GM12801 (cell line): ENCODE results near the gene CAMTA1.

ENCODE experiments used
- TF ChIP-seq, protein P1 (sequence below): IDR thresholded peaks from one replicate; pipeline ENCODE4 v1.5.1; 2011; ENCODE audit warnings: control low read depth; ENCODE audit not compliant: insufficient read length; ENCODE audit errors: extremely low read depth

The CAMTA1 gene

DNA sequence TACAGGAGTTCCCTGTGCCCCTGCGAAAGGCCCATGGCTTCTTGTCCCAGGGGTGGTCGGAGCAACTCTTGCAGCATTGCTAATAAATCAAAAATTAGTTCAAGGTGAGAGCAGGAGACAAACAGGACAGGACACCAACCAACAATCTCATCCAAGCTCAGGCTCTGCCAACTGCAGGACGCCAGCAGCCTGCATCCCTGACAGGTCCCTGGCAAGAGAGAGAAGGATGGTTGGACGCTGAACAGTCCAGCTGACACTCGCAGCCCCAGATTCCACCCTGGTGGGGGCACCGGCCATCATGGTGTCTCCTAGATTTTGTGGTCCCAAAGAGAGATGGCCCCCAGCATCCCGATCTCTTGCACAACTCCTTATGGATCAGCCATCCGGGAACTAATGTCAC, 843.8 kb downstream of the CAMTA1 start:
- TF ChIP-seq, protein P1, sequence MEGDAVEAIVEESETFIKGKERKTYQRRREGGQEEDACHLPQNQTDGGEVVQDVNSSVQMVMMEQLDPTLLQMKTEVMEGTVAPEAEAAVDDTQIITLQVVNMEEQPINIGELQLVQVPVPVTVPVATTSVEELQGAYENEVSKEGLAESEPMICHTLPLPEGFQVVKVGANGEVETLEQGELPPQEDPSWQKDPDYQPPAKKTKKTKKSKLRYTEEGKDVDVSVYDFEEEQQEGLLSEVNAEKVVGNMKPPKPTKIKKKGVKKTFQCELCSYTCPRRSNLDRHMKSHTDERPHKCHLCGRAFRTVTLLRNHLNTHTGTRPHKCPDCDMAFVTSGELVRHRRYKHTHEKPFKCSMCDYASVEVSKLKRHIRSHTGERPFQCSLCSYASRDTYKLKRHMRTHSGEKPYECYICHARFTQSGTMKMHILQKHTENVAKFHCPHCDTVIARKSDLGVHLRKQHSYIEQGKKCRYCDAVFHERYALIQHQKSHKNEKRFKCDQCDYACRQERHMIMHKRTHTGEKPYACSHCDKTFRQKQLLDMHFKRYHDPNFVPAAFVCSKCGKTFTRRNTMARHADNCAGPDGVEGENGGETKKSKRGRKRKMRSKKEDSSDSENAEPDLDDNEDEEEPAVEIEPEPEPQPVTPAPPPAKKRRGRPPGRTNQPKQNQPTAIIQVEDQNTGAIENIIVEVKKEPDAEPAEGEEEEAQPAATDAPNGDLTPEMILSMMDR, result no peak

DNA sequence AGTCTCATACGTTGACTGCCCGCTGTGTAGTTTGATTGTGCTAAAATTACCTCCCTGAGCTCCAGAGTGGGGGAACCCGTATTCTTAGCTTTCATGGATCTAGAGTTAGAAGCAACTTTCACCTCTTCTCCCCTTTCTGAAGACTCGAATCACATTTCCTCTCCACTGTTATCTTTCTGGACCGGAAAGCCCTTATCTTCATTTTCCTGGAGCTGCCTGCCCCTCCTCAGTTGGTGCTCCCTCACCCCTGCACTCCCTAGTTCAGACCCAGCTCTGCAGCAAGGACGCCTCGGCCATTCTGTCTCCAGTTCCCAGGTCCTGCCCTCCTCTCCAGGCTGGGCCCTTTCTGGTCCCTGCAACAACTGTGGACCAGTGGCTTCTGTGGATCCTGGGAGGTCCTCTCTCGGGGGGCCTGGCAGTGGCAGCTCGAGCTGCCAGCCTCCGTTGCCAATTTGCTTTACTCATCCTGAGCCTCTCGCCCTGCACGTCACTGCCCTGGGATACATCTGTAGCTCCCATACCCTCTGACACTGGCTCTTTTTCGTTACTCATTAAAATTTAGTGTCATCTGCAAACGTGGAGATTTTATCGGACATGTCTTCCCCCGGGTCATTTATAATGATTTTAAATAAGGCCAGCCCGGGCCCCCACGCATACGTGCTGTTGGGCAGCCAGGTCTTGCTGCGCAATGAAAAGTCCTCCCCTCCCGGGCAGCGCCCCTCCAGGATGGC, 844.4 kb downstream of the CAMTA1 start:
- TF ChIP-seq, protein P1, result no peak

DNA sequence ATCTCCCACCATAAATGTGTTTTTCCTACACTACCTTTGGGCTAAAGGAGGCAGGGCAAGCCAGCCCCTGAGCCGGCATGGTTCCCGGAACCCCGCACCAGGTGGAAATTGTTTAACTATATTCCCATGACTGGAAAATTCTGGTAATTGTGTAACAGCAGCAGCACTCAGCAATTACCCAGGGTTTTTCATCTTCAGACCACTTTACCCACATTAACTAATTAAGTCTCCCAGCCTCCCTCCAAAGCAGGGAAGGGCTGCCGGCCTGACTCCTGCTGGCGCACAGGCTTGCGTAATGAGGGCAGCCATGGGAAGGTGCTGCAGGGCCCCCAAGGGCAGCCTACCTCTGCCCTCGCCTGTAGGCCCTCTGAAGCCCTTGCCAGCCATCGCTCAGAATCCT, 845.1 kb downstream of the CAMTA1 start:
- TF ChIP-seq, protein P1, result no peak

DNA sequence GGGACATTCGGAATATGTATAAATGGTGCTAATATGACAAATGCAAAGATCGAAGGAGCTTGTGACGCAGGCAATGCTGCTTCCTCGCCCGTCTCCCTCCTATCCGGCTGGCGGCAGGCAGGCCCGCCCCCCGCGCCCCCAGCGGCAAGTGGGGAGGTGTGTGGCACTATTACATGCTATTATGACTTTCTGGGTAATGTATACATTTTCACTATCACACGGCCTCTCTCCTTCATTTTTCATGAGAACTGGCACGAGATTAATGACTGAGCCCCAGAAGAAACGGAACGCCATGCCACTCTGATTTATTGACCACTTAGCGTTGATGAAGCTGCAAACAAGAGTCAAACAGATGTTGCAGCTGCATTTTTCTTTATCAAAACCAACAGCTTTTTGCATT, 846.9 kb downstream of the CAMTA1 start:
- TF ChIP-seq, protein P1, result no peak

DNA sequence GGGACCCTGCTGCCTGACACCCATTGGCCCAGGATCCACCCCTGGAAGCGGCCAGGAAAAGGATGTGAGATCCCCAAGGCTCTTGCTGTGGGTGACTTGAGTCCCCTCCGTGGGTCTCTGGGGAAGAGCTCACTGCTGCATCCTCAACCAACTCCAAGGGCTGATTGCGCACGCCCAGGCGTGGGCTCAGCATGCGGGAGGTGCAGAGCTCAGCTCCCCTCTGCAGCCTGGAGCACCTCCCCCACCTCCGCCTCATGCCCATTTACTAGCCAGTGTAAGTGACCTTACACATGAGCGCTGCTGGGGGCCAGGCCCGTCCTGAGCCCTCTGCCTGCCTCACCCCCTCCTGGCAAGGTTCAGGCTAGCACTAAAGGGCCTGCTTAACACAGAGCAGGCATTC, 847.4 kb downstream of the CAMTA1 start:
- TF ChIP-seq, protein P1, result no peak

DNA sequence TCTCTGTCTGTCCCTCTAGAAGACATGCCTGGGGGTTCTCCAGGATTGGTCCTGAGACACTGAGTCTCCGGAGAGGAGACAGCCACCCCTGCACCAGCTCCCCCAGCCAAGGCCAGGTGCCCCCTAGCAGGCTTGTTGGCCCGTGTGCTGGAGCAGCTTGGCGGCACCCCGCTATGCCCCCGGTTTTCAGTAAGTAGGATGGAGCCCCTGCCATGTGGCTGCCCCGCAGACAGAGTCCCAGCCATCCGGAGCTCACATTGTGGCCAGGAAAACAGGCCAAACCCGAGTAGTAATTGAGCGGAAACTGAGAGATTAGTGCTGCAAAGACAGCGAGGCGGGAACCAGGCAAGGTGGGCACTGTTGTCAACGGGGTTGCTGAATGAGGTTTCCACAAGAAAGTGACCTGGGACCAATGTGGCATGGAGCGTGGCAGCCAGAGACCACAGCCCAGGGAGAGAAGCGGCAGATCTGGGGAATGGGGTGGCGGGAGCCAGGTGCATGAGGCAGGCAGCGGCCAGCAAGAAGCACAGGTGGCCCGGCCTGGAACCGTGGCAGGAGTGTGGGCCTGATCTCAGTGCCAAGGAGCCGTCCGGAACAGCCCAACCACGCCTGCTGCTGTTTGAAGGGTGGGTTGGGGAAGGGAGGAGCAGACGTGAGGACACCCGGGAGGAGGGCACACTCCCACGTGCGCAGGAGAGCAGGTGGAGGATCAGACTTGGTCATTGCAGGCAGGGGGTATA, 848.4 kb downstream of the CAMTA1 start:
- TF ChIP-seq, protein P1, result no peak

DNA sequence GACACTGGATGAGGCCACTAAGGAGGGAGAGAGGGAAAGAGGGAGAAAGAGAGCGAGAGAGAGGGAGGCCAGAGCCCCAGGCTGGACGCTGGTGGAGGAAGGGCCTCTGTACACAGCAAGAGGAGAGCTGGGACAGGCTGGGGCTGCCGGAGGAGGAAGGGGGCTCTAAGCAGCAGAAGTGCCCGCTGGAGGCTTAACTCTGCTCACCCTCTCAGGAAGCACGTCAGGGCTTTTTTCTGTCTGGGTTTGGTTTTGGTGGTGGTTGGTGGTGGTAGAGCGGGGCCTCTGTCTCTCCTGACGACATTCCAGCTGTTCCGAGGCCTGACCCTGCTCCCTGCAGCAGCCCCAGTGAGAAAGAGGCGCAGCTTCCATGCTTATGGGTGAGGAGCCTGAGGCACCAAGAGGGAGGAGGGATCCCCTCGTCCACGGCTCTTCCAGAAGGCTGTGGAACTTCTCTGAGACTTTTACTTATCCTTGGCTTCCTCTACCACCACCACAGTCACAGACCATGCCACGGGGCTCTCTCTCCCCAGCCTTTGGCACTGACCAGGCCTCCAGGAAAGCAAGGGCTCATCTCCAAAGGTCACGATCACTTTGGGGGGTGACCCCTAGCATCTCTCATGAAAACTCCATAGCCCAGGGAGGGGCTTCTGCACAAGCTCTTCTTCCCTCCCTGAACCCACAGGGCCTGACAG, 849.4 kb downstream of the CAMTA1 start:
- TF ChIP-seq, protein P1, result no peak
